Kidney (tissue), 14 donors: ENCODE data around the gene DUSP16. TPM values are rescaled to one million over a fixed set of nuclear protein-coding genes. Genes with fewer than 3 reads are reported as not detected.

Experiments
- DNase-seq, 5 donors: peaks; one replicate each; pipeline ENCODE4 v3.0.0-alpha.2; 2013 to 2020
- FAIRE-seq: peaks from 2 replicates; lab custom pipeline; 2012; peaks lifted over from hg19 to GRCh38; lab: Jason Lieb, UNC
- H3K27ac ChIP-seq, 2 donors: one replicate each; pipeline ENCODE4 v1.7.0; 2013; ENCODE audit warnings: low read depth in 2 of 2, low read length in 2 of 2, inconsistent platforms in 1 of 2
- H3K27me3 ChIP-seq: one replicate; pipeline ENCODE4 v1.7.1; 2013; ENCODE audit warnings: low read length, inconsistent platforms; ENCODE audit not compliant: control insufficient read depth, insufficient read depth
- H3K36me3 ChIP-seq, 3 donors: one replicate each; pipeline versions ENCODE4 v1.7.0 to v1.7.1; 2013; ENCODE audit warnings: low read length in 3 of 3, control low read depth in 1 of 3, inconsistent platforms in 1 of 3; ENCODE audit not compliant: insufficient read depth in 3 of 3, control insufficient read depth in 2 of 3
- H3K4me1 ChIP-seq, 3 donors: one replicate each; pipeline versions ENCODE4 v1.7.0 to v1.7.1; 2013; ENCODE audit warnings: low read length in 3 of 3, inconsistent platforms in 1 of 3, low read depth in 1 of 3; ENCODE audit not compliant: control insufficient read depth in 2 of 3, insufficient read depth in 2 of 3
- H3K4me3 ChIP-seq, 3 donors: one replicate each; pipeline versions ENCODE4 v1.7.0 to v1.8.1; 2013; ENCODE audit warnings: low read length in 3 of 3, control low read depth in 1 of 3, inconsistent platforms in 1 of 3
- H3K9ac ChIP-seq, 3 donors: one replicate each; pipeline versions ENCODE4 v1.7.0 to v1.7.1; 2013; ENCODE audit warnings: low read length in 3 of 3, control low read depth in 1 of 3, inconsistent platforms in 1 of 3
- H3K9me3 ChIP-seq, 3 donors: one replicate each; pipeline versions ENCODE4 v1.7.0 to v1.7.1; 2013; ENCODE audit warnings: low read length in 3 of 3, control low read depth in 1 of 3, inconsistent platforms in 1 of 3; ENCODE audit not compliant: control insufficient read depth in 2 of 3, insufficient read depth in 1 of 3
- intact Hi-C: fragments of 100-400 bp; cut with DNase I; formaldehyde crosslinking; loops from one replicate; pipeline ENCODE4 v1.11.1; 2022
- polyA plus RNA-seq: library from polyadenylated mRNA; stranded (reverse); fragments of 350-450 nt; fragmentation: Illumina TruSeq; extraction: RNeasy Lipid Tissue Mini Kit (QIAGEN cat#74804); gene quantifications from one replicate; pipeline ENCODE4 v1.2.3, GENCODE V29; 2014; ENCODE audit warnings: low read depth, low replicate concordance; ENCODE audit not compliant: insufficient read depth
- total RNA-seq: library from RNA; stranded (reverse); fragmentation: NEBNext Ultra II Directional; extraction: Animal tissue kit (Norgen Biotek cat#: 25700); gene quantifications from one replicate; pipeline ENCODE4 v1.2.1, GENCODE V29; 2021
- TF ChIP-seq, protein P1 (sequence below): IDR thresholded peaks from 3 replicates; pipeline ENCODE4 v1.5.1; 2012; ENCODE audit warnings: mild to moderate bottlenecking, moderate library complexity, borderline replicate concordance; ENCODE audit not compliant: insufficient read depth; ENCODE audit errors: extremely low read depth
- donor health status: control.
- donor health status: control.
- donor health status: control.
- donor health status: control.
- donor health status: control.
- donor health status: DM: yes; HTN: yes; CAD: no.
- donor health status: Normal renal cell carcinoma (clear cell type).

DUSP16 gene
- total and polyA plus RNA-seq, 2 donors from 2014 or later: 6.6 to 27.4 TPM

DNA sequence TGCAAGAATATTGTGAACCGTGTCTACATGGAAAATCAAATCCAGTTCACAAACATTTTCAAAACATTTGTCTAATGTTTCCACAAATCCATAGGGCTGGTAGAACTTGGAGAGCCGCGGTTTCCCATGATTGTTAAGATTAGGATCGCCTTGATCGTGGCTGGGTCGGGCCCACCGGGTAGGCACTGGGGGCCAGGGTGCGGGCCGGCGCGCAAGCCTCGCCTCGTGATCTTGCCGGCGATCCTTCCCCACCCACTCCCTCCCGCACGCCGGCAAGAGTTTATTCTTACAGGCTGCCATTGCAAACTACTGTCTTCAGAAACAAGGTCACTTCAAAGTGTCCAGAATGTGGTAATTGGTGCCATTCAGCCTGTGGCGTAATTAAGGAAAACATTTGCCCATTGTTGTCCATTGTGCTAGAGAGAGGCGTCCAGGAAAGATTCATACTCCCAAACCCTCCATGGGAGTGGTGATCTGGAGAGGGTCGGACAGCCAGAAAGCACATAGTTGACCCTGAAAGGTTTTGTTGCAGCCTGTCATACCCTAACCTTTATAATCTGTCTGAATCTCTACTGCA lies 110.2 kb downstream of the DUSP16 start:
- H3K9ac ChIP-seq: no peak overlapping the region
- no peaks in the 10 kb centered on the region for H3K9me3 ChIP-seq
- no peak for DNase-seq
- intact Hi-C loops: no loop called here
- H3K27ac ChIP-seq: no peak overlapping the region
- no peaks in the 10 kb centered on the region for H3K27me3 ChIP-seq
- no peak overlapping the region for H3K4me3 ChIP-seq
- FAIRE-seq: no peak
- TF ChIP-seq, protein P1, sequence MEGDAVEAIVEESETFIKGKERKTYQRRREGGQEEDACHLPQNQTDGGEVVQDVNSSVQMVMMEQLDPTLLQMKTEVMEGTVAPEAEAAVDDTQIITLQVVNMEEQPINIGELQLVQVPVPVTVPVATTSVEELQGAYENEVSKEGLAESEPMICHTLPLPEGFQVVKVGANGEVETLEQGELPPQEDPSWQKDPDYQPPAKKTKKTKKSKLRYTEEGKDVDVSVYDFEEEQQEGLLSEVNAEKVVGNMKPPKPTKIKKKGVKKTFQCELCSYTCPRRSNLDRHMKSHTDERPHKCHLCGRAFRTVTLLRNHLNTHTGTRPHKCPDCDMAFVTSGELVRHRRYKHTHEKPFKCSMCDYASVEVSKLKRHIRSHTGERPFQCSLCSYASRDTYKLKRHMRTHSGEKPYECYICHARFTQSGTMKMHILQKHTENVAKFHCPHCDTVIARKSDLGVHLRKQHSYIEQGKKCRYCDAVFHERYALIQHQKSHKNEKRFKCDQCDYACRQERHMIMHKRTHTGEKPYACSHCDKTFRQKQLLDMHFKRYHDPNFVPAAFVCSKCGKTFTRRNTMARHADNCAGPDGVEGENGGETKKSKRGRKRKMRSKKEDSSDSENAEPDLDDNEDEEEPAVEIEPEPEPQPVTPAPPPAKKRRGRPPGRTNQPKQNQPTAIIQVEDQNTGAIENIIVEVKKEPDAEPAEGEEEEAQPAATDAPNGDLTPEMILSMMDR: no peak
- no peaks in the 10 kb centered on the region for H3K4me1 ChIP-seq
- H3K36me3 ChIP-seq: no peaks in the 10 kb centered on the region

DNA sequence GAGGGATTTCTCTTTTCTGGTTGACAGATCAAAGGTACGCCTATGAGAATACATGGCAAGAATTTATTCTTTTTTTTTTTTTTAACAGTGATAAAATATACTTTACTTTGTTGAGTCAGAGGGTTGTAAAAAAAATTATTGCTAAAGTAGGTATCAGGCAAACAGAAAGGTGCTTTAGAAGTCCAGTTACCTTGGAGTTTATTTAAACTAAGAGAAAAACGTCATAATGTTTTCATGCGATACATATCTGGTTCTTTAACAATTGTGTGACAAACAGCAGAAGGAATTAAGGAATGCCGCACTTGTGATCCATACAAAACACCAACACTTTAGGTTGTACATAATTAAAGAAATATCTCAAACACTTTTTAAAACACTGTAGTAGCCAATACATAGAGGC lies 111.6 kb downstream of the DUSP16 start:
- no peak for DNase-seq
- Histone ChIP-seq H3K36me3 (no peaks in the 10 kb centered on the region), H3K4me3 (no peak overlapping the region), H3K9ac (no peak overlapping the region), H3K9me3 (no peaks in the 10 kb centered on the region), H3K4me1 (no peaks in the 10 kb centered on the region), H3K27ac (no peak overlapping the region), H3K27me3 (no peaks in the 10 kb centered on the region)
- TF ChIP-seq, protein P1: no peak
- intact Hi-C loops: no loop called here
- no peak for FAIRE-seq

DNA sequence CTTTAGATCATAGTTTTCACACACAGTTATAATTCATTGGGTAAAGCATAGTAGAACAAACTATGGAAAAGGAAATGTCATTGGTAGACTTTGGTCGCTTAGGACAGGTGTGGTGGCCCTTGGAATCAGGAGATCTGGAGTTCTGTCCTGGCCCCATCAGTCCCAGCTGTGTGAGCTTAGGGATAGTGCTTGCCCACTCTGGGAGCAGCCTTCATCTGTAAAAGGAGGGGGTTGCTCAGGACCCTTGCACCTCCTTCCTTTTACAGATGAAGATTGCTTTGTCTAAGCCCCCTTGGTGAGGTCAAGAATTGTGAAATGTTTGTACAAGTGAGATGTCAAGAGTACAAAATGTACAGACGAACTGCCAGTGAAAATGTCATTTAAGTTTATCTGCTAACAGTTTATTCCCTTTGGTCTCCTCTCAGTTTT lies 112.6 kb downstream of the DUSP16 start:
- Histone ChIP-seq H3K4me3 (no peak overlapping the region), H3K4me1 (no peaks in the 10 kb centered on the region), H3K36me3 (no peaks in the 10 kb centered on the region), H3K9me3 (no peaks in the 10 kb centered on the region), H3K27ac (no peak overlapping the region), H3K27me3 (no peaks in the 10 kb centered on the region), H3K9ac (no peak overlapping the region)
- TF ChIP-seq, protein P1: no peak
- intact Hi-C loops: no loop called here
- DNase-seq: no peak
- FAIRE-seq: no peak
